ENCODE results near the gene ARAP1. TPM values are rescaled to one million over a fixed set of nuclear protein-coding genes. Genes with fewer than 3 reads are reported as not detected.

ARAP1 gene
- total RNA-seq, 1 donor from 2014 or later = 55.2 TPM

- intact Hi-C loops (cut with DNase I) = loop anchor here (5.0 kb wide), 1 partner anchor 40 kb away; no protein-coding TSS in a partner anchor
- DNase-seq (ENCODE audit: missing footprints) (no peak), ATAC-seq (no peak)
Observed at GRCh38 chr11:72737336-72737735, 14.9 kb downstream of the ARAP1 start.

- intact Hi-C loops (cut with DNase I) = loop anchor here (5.0 kb wide), 1 partner anchor 41 kb away; no protein-coding TSS in a partner anchor
- ATAC-seq (peak; percentile 47), DNase-seq (ENCODE audit: missing footprints) (peak; percentile 89)
Observed at GRCh38 chr11:72736452-72737069, 15.6 kb downstream of the ARAP1 start.

- intact Hi-C loops (cut with DNase I) = loop anchor here (5.0 kb wide), 1 partner anchor 42 kb away; no protein-coding TSS in a partner anchor
- peak; percentile 77 for ATAC-seq
- no peak for DNase-seq (ENCODE audit: missing footprints)
Observed at GRCh38 chr11:72735495-72736027, 16.6 kb downstream of the ARAP1 start.

- no peak for ATAC-seq
- DNase-seq (ENCODE audit: missing footprints) = no peak
- intact Hi-C loops (cut with DNase I) = no loop called here
Observed at GRCh38 chr11:72732329-72732728, 19.9 kb downstream of the ARAP1 start.

GRCh38 chr11:72730737-72731136 is 21.5 kb downstream of the ARAP1 start:
- intact Hi-C loops (cut with DNase I) = no loop called here
- no peak for ATAC-seq
- DNase-seq (ENCODE audit: missing footprints) = no peak

- ATAC-seq (no peak), DNase-seq (ENCODE audit: missing footprints) (no peak)
- intact Hi-C loops (cut with DNase I) = no loop called here
Observed at GRCh38 chr11:72730243-72730642, 22.0 kb downstream of the ARAP1 start.

GRCh38 chr11:72727521-72727920 is 24.7 kb downstream of the ARAP1 start:
- intact Hi-C loops (cut with DNase I) = loop anchor here (10.0 kb wide), 1 partner anchor 517 kb away; no protein-coding TSS in a partner anchor
- DNase-seq (ENCODE audit: missing footprints) (no peak), ATAC-seq (no peak)

- no peak for DNase-seq (ENCODE audit: missing footprints)
- no peak for ATAC-seq
- intact Hi-C loops (cut with DNase I) = loop anchor here (10.0 kb wide), 1 partner anchor 518 kb away; no protein-coding TSS in a partner anchor
Observed at GRCh38 chr11:72726266-72727220, 25.7 kb downstream of the ARAP1 start.

GRCh38 chr11:72725724-72726028 is 26.5 kb downstream of the ARAP1 start:
- intact Hi-C loops (cut with DNase I) = loop anchor here (1.0 to 10.0 kb wide), 2 partner anchors 68 to 519 kb away; no protein-coding TSS in a partner anchor
- DNase-seq (ENCODE audit: missing footprints) = no peak
- ATAC-seq = no peak

- intact Hi-C loops (cut with DNase I) = loop anchor here (1.0 to 10.0 kb wide), 3 partner anchors 68 to 520 kb away; no protein-coding TSS in a partner anchor
- ATAC-seq = no peak
- no peak for DNase-seq (ENCODE audit: missing footprints)
Observed at GRCh38 chr11:72724851-72725723, 27.1 kb downstream of the ARAP1 start.

- ATAC-seq (no peak), DNase-seq (ENCODE audit: missing footprints) (no peak)
- intact Hi-C loops (cut with DNase I) = loop anchor here (5.0 to 10.0 kb wide), 2 partner anchors 453 to 521 kb away; no protein-coding TSS in a partner anchor
Observed at GRCh38 chr11:72724021-72724551, 28.1 kb downstream of the ARAP1 start.

GRCh38 chr11:72723508-72723907 is 28.7 kb downstream of the ARAP1 start:
- intact Hi-C loops (cut with DNase I) = loop anchor here (5.0 to 10.0 kb wide), 2 partner anchors 454 to 521 kb away; no protein-coding TSS in a partner anchor
- no peak for DNase-seq (ENCODE audit: missing footprints)
- ATAC-seq = no peak

GRCh38 chr11:72722050-72722748 is 30.0 kb downstream of the ARAP1 start:
- intact Hi-C loops (cut with DNase I) = loop anchor here (5.0 to 10.0 kb wide), 2 partner anchors 455 to 523 kb away; no protein-coding TSS in a partner anchor
- ATAC-seq (peak; percentile 81), DNase-seq (ENCODE audit: missing footprints) (peak; percentile 94)

GRCh38 chr11:72721689-72722049 is 30.5 kb downstream of the ARAP1 start:
- DNase-seq (ENCODE audit: missing footprints) (peak; percentile 73), ATAC-seq (peak; percentile 9)
- intact Hi-C loops (cut with DNase I) = loop anchor here (5.0 to 10.0 kb wide), 2 partner anchors 456 to 523 kb away; no protein-coding TSS in a partner anchor

- intact Hi-C loops (cut with DNase I) = loop anchor here (5.0 to 10.0 kb wide), 2 partner anchors 456 to 524 kb away; no protein-coding TSS in a partner anchor
- ATAC-seq = no peak
- no peak for DNase-seq (ENCODE audit: missing footprints)
Observed at GRCh38 chr11:72721276-72721675, 30.9 kb downstream of the ARAP1 start.

GRCh38 chr11:72720784-72721183 is 31.4 kb downstream of the ARAP1 start:
- ATAC-seq (peak; percentile 2), DNase-seq (ENCODE audit: missing footprints) (no peak)
- intact Hi-C loops (cut with DNase I) = loop anchor here (5.0 to 10.0 kb wide), 2 partner anchors 457 to 524 kb away; no protein-coding TSS in a partner anchor

GRCh38 chr11:72720047-72720446 is 32.2 kb downstream of the ARAP1 start:
- peak; percentile 86 for DNase-seq (ENCODE audit: missing footprints)
- no peak for ATAC-seq
- intact Hi-C loops (cut with DNase I) = loop anchor here (5.0 to 10.0 kb wide), 2 partner anchors 457 to 525 kb away; no protein-coding TSS in a partner anchor

All from Right ventricle myocardium inferior (tissue), 1 donor.